Fibroblast of lung (primary cell): ENCODE measurements around the gene BAG3. TPM values are rescaled to one million over a fixed set of nuclear protein-coding genes. Genes with fewer than 3 reads are reported as not detected.

Experiments
- DNase-seq, 2 donors: peaks; one replicate each; pipeline versions ENCODE4 v3.0.0 to v3.0.0-alpha.2; 2010; ENCODE audit warnings: low read depth in 2 of 2
- H2AFZ ChIP-seq: 2 replicates; pipeline ENCODE4 v1.5.1; 2012; ENCODE audit warnings: low read length, control low read depth, inconsistent platforms
- H3K27ac ChIP-seq: 2 replicates; pipeline ENCODE4 v1.5.1; 2011; ENCODE audit warnings: low read length, control low read depth; ENCODE audit not compliant: insufficient read depth
- H3K27me3 ChIP-seq: 2 replicates; pipeline ENCODE4 v1.5.1; 2011; ENCODE audit warnings: mild to moderate bottlenecking, low read length; ENCODE audit not compliant: control insufficient read depth, insufficient read depth
- H3K36me3 ChIP-seq: 2 replicates; pipeline ENCODE4 v1.5.1; 2011; ENCODE audit warnings: low read length; ENCODE audit not compliant: control insufficient read depth, insufficient read depth
- H3K4me1 ChIP-seq: 2 replicates; pipeline ENCODE4 v1.5.1; 2011; ENCODE audit warnings: low read length; ENCODE audit not compliant: control insufficient read depth, insufficient read depth; ENCODE audit errors: extremely low read depth
- H3K4me2 ChIP-seq: 2 replicates; pipeline ENCODE4 v1.5.1; 2011; ENCODE audit warnings: low read length, control low read depth; ENCODE audit not compliant: insufficient read depth; ENCODE audit errors: extremely low read depth
- H3K4me3 ChIP-seq, 4 experiments: fragments of 200-600 bp in 1 of 4; sonication (generic) in 1 of 4; replicated peaks in 1 of 4; 2 replicates each; pipeline ENCODE4 v1.5.1; 2011 to 2016; ENCODE audit warnings: low read length in 4 of 4, low read depth in 3 of 4, mild to moderate bottlenecking in 3 of 4, control low read depth in 2 of 4, inconsistent platforms in 1 of 4, mixed read lengths in 1 of 4; ENCODE audit not compliant: insufficient read depth in 1 of 4; ENCODE audit errors: control extremely low read depth in 1 of 4
- H3K79me2 ChIP-seq: 2 replicates; pipeline ENCODE4 v1.5.1; 2012; ENCODE audit warnings: mild to moderate bottlenecking, low read length, inconsistent platforms; ENCODE audit not compliant: control insufficient read depth, insufficient read depth
- H3K9ac ChIP-seq: 2 replicates; pipeline ENCODE4 v1.5.1; 2011; ENCODE audit warnings: mild to moderate bottlenecking, low read length, control low read depth; ENCODE audit not compliant: insufficient read depth
- H3K9me3 ChIP-seq: 2 replicates; pipeline ENCODE4 v1.5.1; 2012; ENCODE audit warnings: low read depth, low read length; ENCODE audit not compliant: control insufficient read depth, insufficient read depth
- H4K20me1 ChIP-seq: 2 replicates; pipeline ENCODE4 v1.5.1; 2011; ENCODE audit warnings: low read length; ENCODE audit not compliant: control insufficient read depth, insufficient read depth; ENCODE audit errors: extremely low read depth
- EZH2 ChIP-seq: IDR thresholded peaks from 2 replicates; pipeline ENCODE4 v1.5.1; 2012; ENCODE audit warnings: low read length, control low read depth, mild to moderate bottlenecking; ENCODE audit errors: missing control alignments
- polyA minus RNA-seq: library from RNA; depleted of rRNA, polyadenylated mRNA; stranded (reverse); fragments of >200 nt; gene quantifications from 2 replicates; pipeline ENCODE4 v1.2.3, GENCODE V29; 2011; ENCODE audit warnings: low replicate concordance
- polyA plus RNA-seq, 2 donors: library from polyadenylated mRNA; depleted of rRNA in 1 of 2; stranded (reverse) in 1 of 2; unstranded in 1 of 2; fragments of >200 nt; gene quantifications; 2 replicates each; pipeline ENCODE4 v1.2.1, GENCODE V29; 2011 to 2012; ENCODE audit warnings: missing spikeins in 1 of 2
- total RNA-seq: library from RNA; depleted of rRNA; stranded (reverse); fragments of >200 nt; gene quantifications from 2 replicates; pipeline ENCODE4 v1.2.1, GENCODE V29; 2014
- TF ChIP-seq, protein P1 (sequence below), 2 donors: IDR thresholded peaks in 1 of 2; conservative IDR thresholded peaks in 1 of 2; 1 replicate in 1 of 2; 2 replicates in 1 of 2; pipeline ENCODE4 v1.5.1; 2011 to 2012; ENCODE audit warnings: low read length in 2 of 2, control low read depth in 1 of 2, inconsistent platforms in 1 of 2, low read depth in 1 of 2, mild to moderate bottlenecking in 1 of 2

The BAG3 gene
- 5.1 and 8.4 TPM in 2 replicates for total RNA-seq
- polyA plus RNA-seq, result 20.0 and 20.9 TPM in 2 replicates
- polyA plus RNA-seq (2012), result 63.0 and 69.7 TPM in 2 replicates
- polyA minus RNA-seq, result 29.3 and 32.8 TPM in 2 replicates

DNA sequence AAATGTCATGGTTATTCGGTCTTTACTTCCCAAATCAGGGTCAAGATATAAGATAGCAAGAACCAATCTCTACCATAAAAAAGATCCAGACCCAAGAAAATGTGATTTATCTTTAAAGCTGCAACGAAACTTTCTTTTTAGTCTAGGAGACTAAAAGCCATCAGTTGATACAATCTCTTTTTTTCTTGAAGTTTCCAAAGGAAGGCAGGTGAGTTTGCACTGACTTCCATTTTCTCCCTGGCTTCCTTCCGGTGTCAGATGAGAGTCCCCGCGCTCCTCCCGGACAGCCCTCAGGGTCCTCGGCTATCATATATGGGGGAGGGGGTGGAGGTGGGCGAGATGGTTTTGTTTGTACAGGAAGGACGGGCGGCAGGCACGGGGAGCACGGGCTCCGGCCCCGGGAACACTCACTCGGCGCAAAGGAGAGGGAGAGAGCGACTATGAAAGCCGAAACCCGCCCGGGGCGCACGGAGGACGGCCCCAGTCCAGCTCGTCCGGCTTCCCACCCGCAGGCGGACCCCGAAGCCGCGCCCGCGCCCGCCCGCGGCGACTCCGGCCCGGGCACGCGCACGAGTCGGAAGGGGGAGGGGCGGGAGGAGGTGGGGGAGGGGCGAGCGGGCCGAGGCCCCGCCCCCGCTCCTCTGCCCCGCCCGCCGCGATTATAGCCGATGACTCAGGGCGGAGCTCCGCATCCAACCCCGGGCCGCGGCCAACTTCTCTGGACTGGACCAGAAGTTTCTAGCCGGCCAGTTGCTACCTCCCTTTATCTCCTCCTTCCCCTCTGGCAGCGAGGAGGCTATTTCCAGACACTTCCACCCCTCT, at the start of gene BAG3:
Gene BAG3 (plus strand): TSS at position 689 of the 822 bp plus-strand sequence. CDS start 296 bp downstream, outside the sequence.
- peaks cover 15% of the 10 kb centered on the region for H3K4me1 ChIP-seq
- peaks cover 2% of the 10 kb centered on the region for H4K20me1 ChIP-seq
- peak within 1 kb of the TSS; percentile 82 for H3K4me2 ChIP-seq
- TF ChIP-seq, protein P1, sequence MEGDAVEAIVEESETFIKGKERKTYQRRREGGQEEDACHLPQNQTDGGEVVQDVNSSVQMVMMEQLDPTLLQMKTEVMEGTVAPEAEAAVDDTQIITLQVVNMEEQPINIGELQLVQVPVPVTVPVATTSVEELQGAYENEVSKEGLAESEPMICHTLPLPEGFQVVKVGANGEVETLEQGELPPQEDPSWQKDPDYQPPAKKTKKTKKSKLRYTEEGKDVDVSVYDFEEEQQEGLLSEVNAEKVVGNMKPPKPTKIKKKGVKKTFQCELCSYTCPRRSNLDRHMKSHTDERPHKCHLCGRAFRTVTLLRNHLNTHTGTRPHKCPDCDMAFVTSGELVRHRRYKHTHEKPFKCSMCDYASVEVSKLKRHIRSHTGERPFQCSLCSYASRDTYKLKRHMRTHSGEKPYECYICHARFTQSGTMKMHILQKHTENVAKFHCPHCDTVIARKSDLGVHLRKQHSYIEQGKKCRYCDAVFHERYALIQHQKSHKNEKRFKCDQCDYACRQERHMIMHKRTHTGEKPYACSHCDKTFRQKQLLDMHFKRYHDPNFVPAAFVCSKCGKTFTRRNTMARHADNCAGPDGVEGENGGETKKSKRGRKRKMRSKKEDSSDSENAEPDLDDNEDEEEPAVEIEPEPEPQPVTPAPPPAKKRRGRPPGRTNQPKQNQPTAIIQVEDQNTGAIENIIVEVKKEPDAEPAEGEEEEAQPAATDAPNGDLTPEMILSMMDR (conservative IDR thresholded peaks at IDR 0.05 in 1 of 2, IDR thresholded peaks at IDR 0.05 in 1 of 2; ENCODE audit: low read depth in 1 of 2, low read length in 2 of 2), result no peak
- TF ChIP-seq EZH2, result no peak
- H3K27me3 ChIP-seq, result no peaks in the 10 kb centered on the region
- peak within 1 kb of the TSS; percentile 78 for H2AFZ ChIP-seq
- DNase-seq, result peak; percentile 93 to 94
- peaks cover 45% of the 10 kb centered on the region for H3K79me2 ChIP-seq
- no peaks in the 10 kb centered on the region for H3K9me3 ChIP-seq
- peak within 1 kb of the TSS; percentile 94 for H3K27ac ChIP-seq
- peak within 1 kb of the TSS; percentile 95 for H3K9ac ChIP-seq
- peak within 1 kb of the TSS; percentile 68 to 90 (median 86) for H3K4me3 ChIP-seq
- H3K36me3 ChIP-seq, result no peaks in the 10 kb centered on the region

DNA sequence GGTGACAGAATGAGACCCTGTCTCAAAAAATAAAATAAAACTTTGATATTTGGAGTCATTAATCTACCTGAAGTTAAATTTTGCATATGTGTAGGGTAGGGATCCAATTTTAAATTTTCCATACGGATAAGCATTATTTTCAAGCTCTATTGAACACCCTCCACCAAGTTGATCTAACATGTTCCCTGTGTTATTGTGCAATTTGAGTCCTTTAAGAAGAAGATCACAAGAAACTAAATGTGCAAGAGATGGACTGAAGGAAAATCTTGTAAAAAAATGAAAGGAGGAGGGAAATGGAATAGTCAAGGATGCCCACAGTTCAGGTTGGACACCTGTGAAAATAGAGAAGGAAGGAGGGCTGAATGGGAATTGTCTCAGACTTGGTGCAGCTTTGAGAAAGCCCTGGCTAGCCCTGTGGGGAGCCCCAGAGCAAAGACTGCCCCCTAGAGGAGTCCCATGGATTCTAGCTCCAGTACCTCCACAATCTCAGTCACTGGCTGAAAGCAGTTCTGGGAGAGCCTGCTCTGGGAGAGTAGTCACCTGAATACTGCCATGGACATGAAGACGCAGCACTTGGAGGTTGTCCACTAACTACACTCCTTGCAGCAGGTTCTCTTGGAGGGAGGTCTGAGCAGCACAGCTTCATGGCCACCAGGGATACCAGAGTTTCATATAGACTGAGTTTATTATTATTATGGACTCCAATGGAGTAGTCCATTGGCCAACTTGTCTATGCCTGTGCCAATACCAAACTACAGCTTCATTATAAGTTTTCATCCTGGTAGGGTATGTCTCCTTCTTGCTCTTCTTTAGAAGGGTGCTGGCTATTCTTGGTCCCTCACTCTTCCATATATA, 48.7 kb upstream of the BAG3 start:
- no peak for TF ChIP-seq EZH2
- TF ChIP-seq, protein P1 (conservative IDR thresholded peaks at IDR 0.05 in 1 of 2, IDR thresholded peaks at IDR 0.05 in 1 of 2; ENCODE audit: low read depth in 1 of 2, low read length in 2 of 2), result peak; percentile 59 to 82
- Histone ChIP-seq H2AFZ (no peak overlapping the region), H3K79me2 (no peaks in the 10 kb centered on the region), H3K4me3 (no peak overlapping the region), H3K27me3 (no peaks in the 10 kb centered on the region), H3K27ac (no peak overlapping the region), H3K4me2 (no peak overlapping the region), H3K4me1 (no peaks in the 10 kb centered on the region), H4K20me1 (no peaks in the 10 kb centered on the region), H3K9me3 (no peaks in the 10 kb centered on the region), H3K9ac (no peak overlapping the region), H3K36me3 (no peaks in the 10 kb centered on the region)
- peak in 1 of 2 donors; percentile 35 for DNase-seq

DNA sequence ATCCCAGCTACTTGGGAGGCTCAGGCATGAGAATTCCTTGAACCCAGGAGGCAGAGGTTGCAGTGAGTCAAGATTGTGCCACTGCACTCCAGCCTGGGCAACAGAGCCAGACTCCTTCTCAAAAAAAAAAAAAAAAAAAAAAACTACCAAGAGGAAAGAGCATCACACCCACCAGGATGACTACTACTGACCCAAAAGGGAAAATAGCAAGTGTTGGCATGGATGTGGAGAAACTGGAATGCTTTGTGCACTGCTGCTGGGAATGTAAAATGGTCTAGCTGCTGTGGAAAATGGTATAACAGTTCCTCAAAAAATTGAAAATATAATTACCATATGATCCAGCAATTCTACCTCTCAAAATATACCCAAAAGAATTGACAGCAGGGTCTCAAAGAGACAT, 46.7 kb upstream of the BAG3 start:
- DNase-seq, result no peak
- H4K20me1 ChIP-seq, result no peaks in the 10 kb centered on the region
- H3K4me2 ChIP-seq, result no peak overlapping the region
- no peak overlapping the region for H2AFZ ChIP-seq
- H3K4me1 ChIP-seq, result no peaks in the 10 kb centered on the region
- H3K9me3 ChIP-seq, result no peaks in the 10 kb centered on the region
- TF ChIP-seq EZH2, result no peak
- TF ChIP-seq, protein P1 (conservative IDR thresholded peaks at IDR 0.05 in 1 of 2, IDR thresholded peaks at IDR 0.05 in 1 of 2; ENCODE audit: low read depth in 1 of 2, low read length in 2 of 2), result no peak
- H3K36me3 ChIP-seq, result no peaks in the 10 kb centered on the region
- H3K9ac ChIP-seq, result no peak overlapping the region
- H3K4me3 ChIP-seq, result no peak overlapping the region
- H3K27ac ChIP-seq, result no peak overlapping the region
- no peaks in the 10 kb centered on the region for H3K79me2 ChIP-seq
- no peaks in the 10 kb centered on the region for H3K27me3 ChIP-seq
